ENCODE data around the gene PDE8B. TPM values are rescaled to one million over a fixed set of nuclear protein-coding genes. Genes with fewer than 3 reads are reported as not detected.

Gene PDE8B
- total RNA-seq, 1 donor from 2014 or later: under 0.01 TPM

DNA sequence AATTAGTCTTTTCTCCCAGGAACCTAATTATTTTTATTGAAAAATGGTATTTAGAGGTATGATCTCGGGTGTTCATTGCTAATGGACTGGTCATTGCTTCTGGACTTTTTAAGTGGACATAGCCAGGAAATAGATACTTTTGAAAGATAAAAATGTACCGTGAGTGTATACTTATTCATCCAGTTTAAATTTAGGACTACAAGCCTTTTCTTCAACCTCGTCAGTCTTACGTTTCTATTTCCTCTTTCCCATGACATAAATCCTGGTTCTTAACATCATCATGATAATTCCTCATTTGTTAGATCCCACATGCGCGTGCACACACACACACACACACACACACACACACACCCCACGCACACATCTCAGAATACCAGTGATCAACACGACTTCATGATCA is 15.1 kb downstream of the PDE8B start:
- FAIRE-seq (no peak), DNase-seq (ENCODE audit: low read depth) (no peak)
- H3K27me3 ChIP-seq (ENCODE audit: control insufficient read depth, insufficient read depth, low read length): peaks cover 2% of the 10 kb centered on the region
- TF ChIP-seq CTCF (IDR thresholded peaks at IDR 0.05; ENCODE audit: insufficient read depth, low read length, severe bottlenecking): no peak
- H3K36me3 ChIP-seq (ENCODE audit: control insufficient read depth, insufficient read depth, low read length): no peaks in the 10 kb centered on the region
- no peak overlapping the region for H3K4me3 ChIP-seq (ENCODE audit: low read depth, low read length)

- H3K4me3 ChIP-seq (ENCODE audit: low read depth, low read length): no peak overlapping the region
- no peak for TF ChIP-seq CTCF (IDR thresholded peaks at IDR 0.05; ENCODE audit: insufficient read depth, low read length, severe bottlenecking)
- H3K36me3 ChIP-seq (ENCODE audit: control insufficient read depth, insufficient read depth, low read length): no peaks in the 10 kb centered on the region
- DNase-seq (ENCODE audit: low read depth) (no peak), FAIRE-seq (no peak)
- H3K27me3 ChIP-seq (ENCODE audit: control insufficient read depth, insufficient read depth, low read length): peaks cover 1% of the 10 kb centered on the region
These were observed 19.4 kb downstream of the PDE8B start for GRCh38 chr5:77229887-77230286.

DNA sequence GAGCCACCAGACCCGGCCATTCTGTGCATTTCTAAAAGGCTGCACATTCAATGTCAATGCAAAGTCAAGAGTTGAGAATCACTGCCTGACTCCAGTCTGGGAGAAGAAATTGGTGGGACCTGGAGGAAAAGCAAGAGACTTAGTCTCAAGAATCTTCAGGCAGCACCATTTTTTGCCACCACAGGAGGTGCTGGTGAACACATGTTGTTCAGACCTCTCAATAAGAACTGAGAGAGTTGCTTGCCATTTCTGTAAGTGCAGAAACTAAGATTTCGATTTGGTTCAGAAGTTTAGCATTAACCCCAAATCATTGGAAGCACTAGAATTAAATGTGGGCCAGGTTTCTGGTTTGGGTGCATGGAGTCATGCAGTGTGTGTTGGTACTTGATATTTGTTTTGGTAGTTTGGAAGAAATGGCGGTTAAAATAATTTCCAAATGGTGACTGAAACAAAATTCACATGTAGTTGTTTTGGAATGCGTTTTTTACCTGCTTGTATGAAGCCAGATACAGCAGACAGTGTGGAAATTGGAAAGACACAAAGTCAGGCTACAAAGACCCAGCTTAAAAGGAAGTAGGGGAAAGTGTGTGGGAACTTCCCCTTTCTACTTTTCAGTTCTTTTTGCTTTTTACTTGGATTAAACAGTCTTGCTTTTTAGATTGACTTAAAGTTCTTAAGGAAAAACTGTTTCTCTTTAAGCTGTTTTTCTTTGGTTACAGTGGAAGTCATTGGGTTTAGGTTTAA is 20.4 kb downstream of the PDE8B start:
- no peak for DNase-seq (ENCODE audit: low read depth)
- TF ChIP-seq CTCF (IDR thresholded peaks at IDR 0.05; ENCODE audit: insufficient read depth, low read length, severe bottlenecking): no peak
- no peak overlapping the region for H3K4me3 ChIP-seq (ENCODE audit: low read depth, low read length)
- no peak for FAIRE-seq
- peaks cover 1% of the 10 kb centered on the region for H3K27me3 ChIP-seq (ENCODE audit: control insufficient read depth, insufficient read depth, low read length)
- H3K36me3 ChIP-seq (ENCODE audit: control insufficient read depth, insufficient read depth, low read length): no peaks in the 10 kb centered on the region

GRCh38 chr5:77231471-77232138 is 21.1 kb downstream of the PDE8B start:
- no peak for TF ChIP-seq CTCF (IDR thresholded peaks at IDR 0.05; ENCODE audit: insufficient read depth, low read length, severe bottlenecking)
- DNase-seq (ENCODE audit: low read depth) (no peak), FAIRE-seq (no peak)
- H3K4me3 ChIP-seq (ENCODE audit: low read depth, low read length): no peak overlapping the region
- no peaks in the 10 kb centered on the region for H3K36me3 ChIP-seq (ENCODE audit: control insufficient read depth, insufficient read depth, low read length)
- peaks cover 1% of the 10 kb centered on the region for H3K27me3 ChIP-seq (ENCODE audit: control insufficient read depth, insufficient read depth, low read length)

- peak; percentile 66 for FAIRE-seq
- H3K4me3 ChIP-seq (ENCODE audit: low read depth, low read length): no peak overlapping the region
- no peak for TF ChIP-seq CTCF (IDR thresholded peaks at IDR 0.05; ENCODE audit: insufficient read depth, low read length, severe bottlenecking)
These were observed 22.3 kb downstream of the PDE8B start for GRCh38 chr5:77232574-77233358.

More at GRCh38 chr5:77232574-77233358, 22.3 kb downstream of the PDE8B start:
- DNase-seq (ENCODE audit: low read depth): no peak
- peaks cover 1% of the 10 kb centered on the region for H3K27me3 ChIP-seq (ENCODE audit: control insufficient read depth, insufficient read depth, low read length)
- H3K36me3 ChIP-seq (ENCODE audit: control insufficient read depth, insufficient read depth, low read length): no peaks in the 10 kb centered on the region
